T-helper 9 cell (primary cell): Measurements from ENCODE around the gene AMIGO1.
"Not testable (repeated sequence)": the region's sequence is repeated elsewhere in the genome, so short reads cannot be mapped to it uniquely, and the experiment has no call there.

ENCODE experiments used
- DNase-seq: peaks from one replicate; pipeline ENCODE4 v3.0.0-alpha.2; 2020

Gene AMIGO1

GRCh38 chr1:109482242-109482641, 27.3 kb downstream of the AMIGO1 start:
- no peak for DNase-seq

- DNase-seq, result no peak
These were observed 27.9 kb downstream of the AMIGO1 start for GRCh38 chr1:109481646-109482045.

- DNase-seq, result no peak
These were observed 29.6 kb downstream of the AMIGO1 start for GRCh38 chr1:109479901-109480300.

GRCh38 chr1:109479311-109479710, 30.2 kb downstream of the AMIGO1 start:
- DNase-seq, result no peak

- DNase-seq, result peak; percentile 27
These were observed 30.7 kb downstream of the AMIGO1 start for GRCh38 chr1:109478806-109479205.

- DNase-seq, result no peak
These were observed 31.7 kb downstream of the AMIGO1 start for GRCh38 chr1:109477821-109478220.

GRCh38 chr1:109476825-109477224, 32.7 kb downstream of the AMIGO1 start:
- no peak for DNase-seq

- DNase-seq, result no peak
These were observed 34.3 kb downstream of the AMIGO1 start for GRCh38 chr1:109475261-109475660.

GRCh38 chr1:109474697-109475096, 34.8 kb downstream of the AMIGO1 start:
- no peak for DNase-seq

- DNase-seq, result not testable (repeated sequence)
These were observed 36.1 kb downstream of the AMIGO1 start for GRCh38 chr1:109473284-109474057.

- DNase-seq, result no peak
These were observed 36.7 kb downstream of the AMIGO1 start for GRCh38 chr1:109472779-109473178.

GRCh38 chr1:109470245-109470644, 39.3 kb downstream of the AMIGO1 start:
- DNase-seq, result no peak

GRCh38 chr1:109468903-109469302, 40.6 kb downstream of the AMIGO1 start:
- DNase-seq, result no peak

- DNase-seq, result no peak
These were observed 41.5 kb downstream of the AMIGO1 start for GRCh38 chr1:109468061-109468460.

- no peak for DNase-seq
These were observed 42.2 kb downstream of the AMIGO1 start for GRCh38 chr1:109467301-109467777.

GRCh38 chr1:109466452-109467300, 42.9 kb downstream of the AMIGO1 start, which contains the start of gene SYPL2:
Gene SYPL2, plus strand, starts transcription at chr1:109466546. Its CDS starts 298 bp downstream, at chr1:109466844.
- no peak for DNase-seq

GRCh38 chr1:109466125-109466451, 43.4 kb downstream of the AMIGO1 start:
- no peak for DNase-seq

- no peak for DNase-seq
These were observed 51.7 kb downstream of the AMIGO1 start for GRCh38 chr1:109457819-109458218.

- DNase-seq, result no peak
These were observed 54.9 kb downstream of the AMIGO1 start for GRCh38 chr1:109454497-109455133.
